ENCODE data around the gene SLC6A17.
A peak's percentile ranks its signal among the peaks of the same experiment; 100 is the strongest.

The SLC6A17 gene

DNA sequence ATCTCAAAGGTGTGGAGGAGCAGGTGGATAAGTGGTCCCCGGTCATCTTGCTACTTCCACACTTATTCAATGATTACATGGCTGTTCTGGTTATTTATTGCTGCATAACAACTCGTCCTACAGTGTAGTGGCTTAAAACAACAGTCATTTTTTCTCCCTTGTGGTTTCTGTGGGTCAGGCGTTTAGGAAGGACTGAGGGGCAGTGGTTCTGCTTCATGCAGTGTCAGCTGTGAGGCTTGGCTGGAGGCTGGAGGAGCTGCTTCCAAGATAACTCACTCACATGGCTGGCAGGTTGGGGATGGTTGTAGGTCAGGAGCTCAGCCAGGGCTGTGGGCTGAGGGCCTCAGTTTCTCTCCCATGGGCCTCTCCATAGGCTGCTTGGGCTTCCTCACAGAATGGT, 5.9 kb upstream of the SLC6A17 start:
- peaks cover 31% of the 10 kb centered on the region for H3K27me3 ChIP-seq (ENCODE audit: insufficient read depth, poor library complexity, severe bottlenecking)
- H3K4me1 ChIP-seq (ENCODE audit: insufficient read depth, poor library complexity, severe bottlenecking), result no peaks in the 10 kb centered on the region
- H3K36me3 ChIP-seq (ENCODE audit: low read depth), result no peaks in the 10 kb centered on the region
- ATAC-seq (ENCODE audit: low read depth), result no peak
- H3K27ac ChIP-seq (ENCODE audit: poor library complexity, severe bottlenecking), result no peak overlapping the region
- H3K9me3 ChIP-seq (ENCODE audit: severe bottlenecking), result peaks cover 3% of the 10 kb centered on the region
- H3K4me3 ChIP-seq (ENCODE audit: severe bottlenecking), result no peak overlapping the region
- TF ChIP-seq, protein P1, sequence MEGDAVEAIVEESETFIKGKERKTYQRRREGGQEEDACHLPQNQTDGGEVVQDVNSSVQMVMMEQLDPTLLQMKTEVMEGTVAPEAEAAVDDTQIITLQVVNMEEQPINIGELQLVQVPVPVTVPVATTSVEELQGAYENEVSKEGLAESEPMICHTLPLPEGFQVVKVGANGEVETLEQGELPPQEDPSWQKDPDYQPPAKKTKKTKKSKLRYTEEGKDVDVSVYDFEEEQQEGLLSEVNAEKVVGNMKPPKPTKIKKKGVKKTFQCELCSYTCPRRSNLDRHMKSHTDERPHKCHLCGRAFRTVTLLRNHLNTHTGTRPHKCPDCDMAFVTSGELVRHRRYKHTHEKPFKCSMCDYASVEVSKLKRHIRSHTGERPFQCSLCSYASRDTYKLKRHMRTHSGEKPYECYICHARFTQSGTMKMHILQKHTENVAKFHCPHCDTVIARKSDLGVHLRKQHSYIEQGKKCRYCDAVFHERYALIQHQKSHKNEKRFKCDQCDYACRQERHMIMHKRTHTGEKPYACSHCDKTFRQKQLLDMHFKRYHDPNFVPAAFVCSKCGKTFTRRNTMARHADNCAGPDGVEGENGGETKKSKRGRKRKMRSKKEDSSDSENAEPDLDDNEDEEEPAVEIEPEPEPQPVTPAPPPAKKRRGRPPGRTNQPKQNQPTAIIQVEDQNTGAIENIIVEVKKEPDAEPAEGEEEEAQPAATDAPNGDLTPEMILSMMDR (IDR thresholded peaks at IDR 0.05; ENCODE audit: poor library complexity, severe bottlenecking), result no peak
- DNase-seq (ENCODE audit: low spot score), result no peak

DNA sequence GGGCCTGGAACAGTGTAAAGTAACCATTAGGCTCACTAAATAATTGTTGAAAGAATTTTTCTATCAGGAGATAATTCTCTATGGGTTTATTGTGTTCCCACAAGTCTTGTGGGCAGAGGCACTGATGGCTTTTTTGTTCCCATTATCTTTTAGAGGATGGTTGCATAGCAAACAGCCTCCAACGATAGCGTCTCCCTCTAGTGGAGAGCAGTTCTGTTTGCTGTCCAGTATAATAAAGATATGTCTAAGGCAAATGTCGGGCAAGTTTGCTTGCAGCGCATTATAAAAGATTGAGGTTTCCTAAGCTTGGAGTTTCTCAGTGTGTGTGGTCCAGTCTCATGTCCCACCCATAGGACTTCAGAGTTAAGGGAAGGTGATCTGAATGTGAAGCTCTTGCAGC, 1.3 kb upstream of the SLC6A17 start:
- no peak for ATAC-seq (ENCODE audit: low read depth)
- Histone ChIP-seq H3K4me3 (ENCODE audit: severe bottlenecking) (no peak overlapping the region), H3K36me3 (ENCODE audit: low read depth) (no peaks in the 10 kb centered on the region), H3K9me3 (ENCODE audit: severe bottlenecking) (no peaks in the 10 kb centered on the region), H3K4me1 (ENCODE audit: insufficient read depth, poor library complexity, severe bottlenecking) (no peaks in the 10 kb centered on the region), H3K27me3 (ENCODE audit: insufficient read depth, poor library complexity, severe bottlenecking) (peaks cover 15% of the 10 kb centered on the region), H3K27ac (ENCODE audit: poor library complexity, severe bottlenecking) (no peak overlapping the region)
- no peak for DNase-seq (ENCODE audit: low spot score)
- TF ChIP-seq, protein P1 (IDR thresholded peaks at IDR 0.05; ENCODE audit: poor library complexity, severe bottlenecking), result peak; percentile 24

DNA sequence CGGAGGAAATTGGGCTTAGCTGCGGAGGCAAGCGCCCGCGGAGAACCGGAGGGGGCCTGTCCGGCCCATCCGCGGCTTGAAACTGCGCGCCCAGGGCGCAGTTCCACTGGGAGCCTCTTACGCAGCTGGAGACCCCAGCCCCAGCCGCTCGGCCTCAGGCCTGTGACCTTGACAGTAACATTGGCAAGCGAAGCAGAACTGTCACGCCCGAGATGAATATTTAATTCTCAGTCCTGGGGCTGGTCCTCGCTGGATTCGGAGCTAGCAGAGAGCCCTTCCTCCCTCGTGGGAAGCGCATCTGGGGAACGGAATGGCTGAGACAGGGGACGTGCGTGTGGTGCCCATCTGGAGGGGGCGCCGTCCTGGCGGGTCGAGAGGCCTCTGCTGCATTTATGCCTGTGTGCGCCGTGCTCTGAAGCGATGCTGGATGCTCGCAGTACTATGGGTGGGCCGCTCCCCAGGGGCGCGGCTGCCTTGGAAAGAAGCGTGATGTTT, 928 bp downstream of the SLC6A17 start:
- peaks cover 18% of the 10 kb centered on the region for H3K27me3 ChIP-seq (ENCODE audit: insufficient read depth, poor library complexity, severe bottlenecking)
- H3K4me3 ChIP-seq (ENCODE audit: severe bottlenecking), result peak overlapping the region; percentile 35
- no peaks in the 10 kb centered on the region for H3K9me3 ChIP-seq (ENCODE audit: severe bottlenecking)
- DNase-seq (ENCODE audit: low spot score) (no peak), ATAC-seq (ENCODE audit: low read depth) (no peak)
- H3K4me1 ChIP-seq (ENCODE audit: insufficient read depth, poor library complexity, severe bottlenecking), result no peaks in the 10 kb centered on the region
- no peak overlapping the region for H3K27ac ChIP-seq (ENCODE audit: poor library complexity, severe bottlenecking)
- TF ChIP-seq, protein P1 (IDR thresholded peaks at IDR 0.05; ENCODE audit: poor library complexity, severe bottlenecking), result no peak
- H3K36me3 ChIP-seq (ENCODE audit: low read depth), result no peaks in the 10 kb centered on the region

DNA sequence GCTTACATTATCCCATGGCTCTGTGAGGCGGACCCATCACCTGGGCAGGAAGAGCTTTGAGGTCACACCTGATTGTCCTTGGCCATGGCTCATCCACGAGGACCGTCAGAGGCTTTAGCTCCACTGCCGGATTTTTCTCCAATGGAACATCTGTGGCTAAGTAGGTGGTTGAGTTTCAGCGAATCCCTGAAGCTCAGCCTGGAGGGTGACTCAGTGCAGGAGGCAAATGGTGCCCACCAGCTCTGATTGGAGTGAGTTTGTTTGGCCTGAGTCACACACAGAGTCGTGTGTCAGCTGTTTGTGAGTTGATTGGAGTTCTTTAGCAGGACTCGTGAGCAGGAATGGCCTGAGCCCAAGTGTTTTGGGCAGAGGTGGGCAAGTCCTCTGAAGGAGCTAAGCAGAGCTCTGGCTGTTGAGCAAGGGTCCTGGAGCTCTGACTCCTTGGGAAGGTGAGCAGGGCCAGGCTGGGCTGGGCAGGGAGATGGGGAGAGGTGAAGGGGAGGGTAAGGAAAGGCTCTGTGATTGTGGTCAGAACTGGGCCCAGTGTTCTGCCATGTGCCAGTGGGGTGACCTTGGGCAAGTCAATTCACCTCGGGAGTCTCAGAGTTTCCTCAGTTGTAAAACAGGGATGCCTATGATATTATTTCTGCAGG, 2.0 kb downstream of the SLC6A17 start:
- peaks cover 12% of the 10 kb centered on the region for H3K27me3 ChIP-seq (ENCODE audit: insufficient read depth, poor library complexity, severe bottlenecking)
- H3K4me1 ChIP-seq (ENCODE audit: insufficient read depth, poor library complexity, severe bottlenecking), result no peaks in the 10 kb centered on the region
- H3K27ac ChIP-seq (ENCODE audit: poor library complexity, severe bottlenecking), result no peak overlapping the region
- H3K4me3 ChIP-seq (ENCODE audit: severe bottlenecking), result no peak overlapping the region
- no peaks in the 10 kb centered on the region for H3K9me3 ChIP-seq (ENCODE audit: severe bottlenecking)
- ATAC-seq (ENCODE audit: low read depth), result peak; percentile 14; the same call in 1 of the 3 replicates
- TF ChIP-seq, protein P1 (IDR thresholded peaks at IDR 0.05; ENCODE audit: poor library complexity, severe bottlenecking), result no peak
- no peaks in the 10 kb centered on the region for H3K36me3 ChIP-seq (ENCODE audit: low read depth)
- no peak for DNase-seq (ENCODE audit: low spot score)

GRCh38 chr1:110153407-110153950, 3.2 kb downstream of the SLC6A17 start:
- H3K4me3 ChIP-seq (ENCODE audit: severe bottlenecking), result no peak overlapping the region
- no peaks in the 10 kb centered on the region for H3K4me1 ChIP-seq (ENCODE audit: insufficient read depth, poor library complexity, severe bottlenecking)
- no peaks in the 10 kb centered on the region for H3K36me3 ChIP-seq (ENCODE audit: low read depth)
- TF ChIP-seq, protein P1 (IDR thresholded peaks at IDR 0.05; ENCODE audit: poor library complexity, severe bottlenecking), result no peak
- DNase-seq (ENCODE audit: low spot score) (no peak), ATAC-seq (ENCODE audit: low read depth) (no peak)
- no peak overlapping the region for H3K27ac ChIP-seq (ENCODE audit: poor library complexity, severe bottlenecking)
- no peaks in the 10 kb centered on the region for H3K9me3 ChIP-seq (ENCODE audit: severe bottlenecking)
- H3K27me3 ChIP-seq (ENCODE audit: insufficient read depth, poor library complexity, severe bottlenecking), result peaks cover 12% of the 10 kb centered on the region

Data from RWPE2 (cell line).